GM12891 (cell line): ENCODE data around the gene CDK14.

ENCODE experiments used
- DNase-seq: peaks from one replicate; pipeline ENCODE4 v3.0.0; 2011; ENCODE audit warnings: low spot score; ENCODE audit not compliant: insufficient read length
- FAIRE-seq: peaks from 2 replicates; lab custom pipeline; 2011; peaks lifted over from hg19 to GRCh38; lab: Jason Lieb, UNC
- PAX5 ChIP-seq: IDR thresholded peaks from 2 replicates; pipeline ENCODE4 v1.6.1; 2011; ENCODE audit warnings: low read length, moderate library complexity, mild to moderate bottlenecking; ENCODE audit not compliant: insufficient read depth, severe bottlenecking
- POLR2A ChIP-seq: IDR thresholded peaks from 2 replicates; pipeline ENCODE4 v1.6.1; 2011; ENCODE audit warnings: low read depth, low read length, control low read depth
- POLR2AphosphoS5 ChIP-seq: IDR thresholded peaks from 2 replicates; pipeline ENCODE4 v1.6.1; 2011; ENCODE audit warnings: low read depth, low read length, control low read depth
- POU2F2 ChIP-seq: IDR thresholded peaks from 2 replicates; pipeline ENCODE4 v1.6.1; 2011; ENCODE audit warnings: low read depth, mild to moderate bottlenecking, control low read depth, low read length, moderate library complexity
- SPI1 ChIP-seq: IDR thresholded peaks from 2 replicates; pipeline ENCODE4 v1.6.1; 2011; ENCODE audit warnings: low read depth, low read length, control low read depth
- TAF1 ChIP-seq: IDR thresholded peaks from 2 replicates; pipeline ENCODE4 v1.6.1; 2011; ENCODE audit warnings: low read depth, low read length, control low read depth

CDK14 gene

DNA sequence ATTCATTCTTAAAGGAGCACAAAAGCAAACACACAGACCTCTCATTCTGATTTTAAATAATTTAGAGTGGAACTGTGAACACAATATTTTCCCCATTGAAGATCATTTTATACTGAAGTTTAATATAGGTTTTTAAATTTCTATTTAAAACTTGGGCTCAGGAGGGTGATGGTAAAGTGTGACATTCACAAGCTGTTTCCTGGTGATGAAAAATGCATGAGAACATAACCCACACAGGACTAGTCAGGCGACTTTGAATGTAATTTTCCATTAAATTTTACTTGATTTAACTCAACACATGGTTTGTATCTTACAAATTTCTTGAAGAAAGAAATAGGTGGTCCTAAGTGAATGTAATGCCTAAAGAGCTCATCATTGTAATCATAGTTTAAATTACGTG is 143.6 kb downstream of the CDK14 start:
- no peak for TF ChIP-seq POLR2A
- TF ChIP-seq POLR2AphosphoS5 = no peak
- no peak for TF ChIP-seq SPI1
- TF ChIP-seq TAF1 = no peak
- TF ChIP-seq PAX5 = no peak
- TF ChIP-seq POU2F2 = no peak
- DNase-seq (no peak), FAIRE-seq (no peak)

DNA sequence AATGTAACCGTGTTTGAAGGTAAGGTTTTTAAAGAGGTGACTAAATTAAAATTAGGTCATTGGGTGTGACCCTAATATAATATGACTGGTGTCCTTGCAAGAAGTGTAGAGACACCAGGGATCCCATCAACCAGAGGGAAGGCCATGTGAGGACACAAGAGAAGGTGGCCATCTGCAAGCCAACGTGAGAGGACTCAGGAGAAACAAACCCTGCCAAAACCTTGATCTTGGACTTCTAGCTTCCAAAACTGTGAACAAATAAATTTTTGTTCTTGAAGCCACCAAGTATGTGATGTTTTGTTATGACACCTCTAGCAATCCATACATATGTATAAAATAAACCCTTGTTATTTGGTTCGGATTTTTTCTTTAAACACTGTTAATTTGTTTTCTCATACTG is 144.3 kb downstream of the CDK14 start:
- TF ChIP-seq POU2F2 (no peak), POLR2AphosphoS5 (no peak)
- no peak for DNase-seq
- peak; percentile 9 for FAIRE-seq

DNA sequence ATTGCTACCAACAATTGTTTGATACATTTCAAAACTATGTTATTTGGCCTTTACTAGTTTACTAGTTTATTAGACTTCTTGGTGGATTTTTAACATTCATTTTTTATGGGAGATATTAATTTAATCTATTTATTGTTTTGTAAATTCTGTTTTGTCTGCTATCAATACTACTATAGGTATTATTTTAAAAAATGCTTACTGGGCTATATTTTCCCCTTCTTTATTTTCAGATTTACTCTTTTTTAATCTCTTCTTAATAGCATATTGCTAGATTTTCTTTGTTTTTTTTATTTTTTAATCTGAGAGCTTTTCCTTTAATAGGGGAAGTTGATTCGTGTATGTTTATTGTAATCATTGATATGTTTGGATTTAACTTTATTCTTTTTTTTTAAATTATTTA is 147.5 kb downstream of the CDK14 start:
- DNase-seq (no peak), FAIRE-seq (no peak)
- no peak for TF ChIP-seq PAX5
- TF ChIP-seq POLR2AphosphoS5 = no peak
- TF ChIP-seq SPI1 = no peak
- TF ChIP-seq POU2F2 = no peak
- TF ChIP-seq POLR2A = no peak
- no peak for TF ChIP-seq TAF1

DNA sequence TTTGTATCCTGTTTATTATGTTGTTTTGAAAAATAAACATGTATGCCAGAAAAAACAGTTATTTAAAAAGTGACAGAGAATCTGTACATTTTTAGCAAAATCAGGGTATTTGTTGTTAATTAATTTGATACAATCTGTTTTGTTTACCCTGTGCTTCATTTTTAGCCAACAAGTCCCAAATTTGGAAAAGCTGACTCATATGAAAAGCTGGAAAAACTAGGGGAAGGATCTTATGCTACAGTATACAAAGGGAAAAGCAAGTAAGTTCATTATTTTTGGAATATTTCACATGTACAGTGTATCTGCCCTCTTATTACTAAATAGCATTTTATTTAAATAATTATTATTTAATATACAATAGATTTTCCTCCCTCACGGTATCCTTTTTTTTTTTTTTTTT is 151.4 kb downstream of the CDK14 start:
- no peak for DNase-seq
- TF ChIP-seq POU2F2 (no peak), POLR2A (no peak), PAX5 (no peak), SPI1 (no peak), POLR2AphosphoS5 (no peak), TAF1 (no peak)
- FAIRE-seq = no peak

DNA sequence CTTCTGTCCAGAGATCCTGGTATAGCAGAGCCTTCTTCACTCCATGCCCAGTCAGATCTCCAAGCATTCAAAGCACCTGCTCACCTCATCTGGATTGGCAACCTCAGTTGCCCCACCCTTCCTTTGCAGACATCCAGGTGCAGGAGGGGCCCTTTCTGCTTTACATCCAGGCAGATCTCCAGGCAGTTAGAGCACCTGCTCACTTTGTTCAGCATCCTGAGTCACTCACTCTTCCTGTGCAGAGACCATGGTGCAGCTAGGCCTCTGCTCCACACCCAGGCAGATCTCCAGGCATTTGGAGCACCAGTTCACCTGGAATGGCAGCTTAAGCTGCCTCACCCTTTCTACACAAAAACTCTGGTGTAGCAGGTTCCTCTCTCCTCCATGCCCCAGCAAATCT is 153.1 kb downstream of the CDK14 start:
- TF ChIP-seq SPI1 (no peak), POLR2A (no peak), POLR2AphosphoS5 (no peak), PAX5 (no peak), POU2F2 (no peak), TAF1 (no peak)
- no peak for DNase-seq

DNA sequence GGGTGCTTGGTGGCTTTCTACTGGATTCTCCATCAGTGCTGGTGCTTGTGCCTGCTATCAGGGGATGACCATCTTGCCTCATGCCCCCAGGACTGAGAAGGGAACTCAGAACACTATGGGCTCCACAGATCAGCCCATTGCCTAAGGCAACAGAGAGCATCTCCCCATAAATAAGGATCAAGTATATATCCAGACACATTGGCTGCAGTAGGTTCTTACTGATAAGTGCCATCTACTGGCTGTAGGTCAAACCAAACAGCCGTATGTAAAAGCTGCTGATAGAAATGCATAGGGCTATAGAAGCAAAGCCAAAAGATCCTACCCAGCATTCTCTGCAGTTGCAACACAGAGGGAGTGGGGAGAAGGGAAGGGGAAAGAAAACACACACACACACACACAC is 153.7 kb downstream of the CDK14 start:
- TF ChIP-seq POLR2A (no peak), POU2F2 (no peak), POLR2AphosphoS5 (no peak), TAF1 (no peak), SPI1 (no peak), PAX5 (no peak)
- FAIRE-seq (peak; percentile 50), DNase-seq (no peak)

More for the DNA sequence above, 153.1 kb downstream of the CDK14 start:
- FAIRE-seq = no peak

DNA sequence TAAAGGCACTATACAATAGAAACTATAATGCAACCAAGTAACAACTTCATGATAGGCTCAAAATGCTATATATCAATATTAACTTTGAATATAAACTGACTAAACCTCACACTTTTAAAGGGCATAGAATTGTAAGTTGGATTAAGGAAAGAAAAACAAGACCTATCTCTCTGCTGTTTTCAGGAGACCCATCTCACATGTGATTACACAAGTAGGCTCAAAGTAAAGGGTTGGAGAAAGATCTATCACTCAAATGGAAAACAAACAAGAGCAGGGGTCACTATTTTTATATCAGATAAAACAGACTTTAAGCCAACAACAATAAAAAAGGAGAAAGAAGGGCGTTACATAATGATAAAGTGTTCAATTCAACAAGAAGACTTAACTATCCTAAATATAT is 155.5 kb downstream of the CDK14 start:
- DNase-seq = no peak
- TF ChIP-seq POLR2A (no peak), TAF1 (no peak), SPI1 (no peak), PAX5 (no peak), POLR2AphosphoS5 (no peak)
- no peak for FAIRE-seq

DNA sequence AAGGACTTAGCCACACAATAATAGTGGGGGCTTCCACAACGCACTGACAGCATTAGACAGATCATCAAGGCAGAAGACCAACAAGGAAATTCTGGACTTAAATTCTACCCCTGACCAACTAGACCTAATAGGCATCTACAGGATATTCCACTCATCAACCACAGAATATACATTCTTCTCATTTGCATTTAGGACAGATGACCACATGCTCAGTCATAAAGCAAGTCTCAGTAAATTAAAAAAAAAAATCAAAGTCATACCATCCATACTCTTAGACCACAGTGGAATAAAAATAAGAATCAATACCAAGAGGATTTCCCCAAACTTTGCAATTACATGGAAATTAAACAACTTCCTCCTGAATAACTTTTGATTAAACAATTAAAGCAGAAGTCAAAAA is 155.9 kb downstream of the CDK14 start:
- DNase-seq = no peak
- no peak for FAIRE-seq
- TF ChIP-seq PAX5 = no peak
- TF ChIP-seq POLR2A = no peak
- TF ChIP-seq SPI1 = no peak
- TF ChIP-seq POLR2AphosphoS5 = no peak
- no peak for TF ChIP-seq TAF1
- TF ChIP-seq POU2F2 = no peak

DNA sequence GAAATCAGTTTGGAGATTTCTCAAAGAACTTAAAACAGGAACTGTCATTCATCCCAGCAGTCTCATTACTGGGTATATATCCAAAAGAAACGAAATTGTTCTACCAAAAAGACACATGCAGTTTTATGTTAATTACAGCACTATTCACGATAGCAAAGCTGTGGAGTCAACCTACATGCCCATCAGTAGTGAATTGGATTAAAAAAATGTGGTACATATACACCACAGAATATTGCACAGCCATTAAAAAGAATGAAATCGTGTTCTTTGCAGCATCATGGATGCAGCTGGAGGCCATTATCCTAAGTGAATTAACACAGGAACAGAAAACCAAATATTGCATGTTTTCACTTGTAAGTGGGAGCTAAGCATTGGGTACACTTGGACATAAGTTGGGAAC is 158.9 kb downstream of the CDK14 start:
- TF ChIP-seq SPI1 = no peak
- TF ChIP-seq PAX5 = no peak
- TF ChIP-seq POU2F2 = no peak
- TF ChIP-seq POLR2A = no peak
- no peak for TF ChIP-seq POLR2AphosphoS5
- TF ChIP-seq TAF1 = no peak
- FAIRE-seq (no peak), DNase-seq (no peak)

DNA sequence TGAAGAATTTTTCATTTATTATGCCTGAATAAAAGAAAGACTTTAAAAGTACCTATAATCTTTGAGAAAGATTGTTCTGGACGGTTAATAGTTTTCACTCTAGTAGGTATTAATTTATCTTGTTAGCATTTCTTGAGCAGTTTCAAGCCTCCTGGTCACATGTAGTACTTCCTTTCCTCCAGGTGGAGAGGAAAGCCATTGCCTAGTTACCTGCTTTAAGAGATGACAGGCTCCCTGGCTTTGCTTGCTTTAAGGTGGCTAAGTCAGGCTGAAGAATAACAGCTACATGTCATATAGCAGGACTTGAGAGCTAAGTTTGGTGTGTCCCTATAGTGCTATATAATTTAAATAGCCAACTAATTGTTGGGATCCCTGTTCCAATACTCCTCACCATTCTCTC is 160.2 kb downstream of the CDK14 start:
- FAIRE-seq (no peak), DNase-seq (no peak)
- TF ChIP-seq PAX5 = no peak
